DND-41 (cell line): Measurements from ENCODE around the gene UBA3.

ENCODE experiments used
- ATAC-seq: fragments of 200-7000 bp; cut with Tn5 transposase; 3 replicates; pipeline ENCODE4 v1.9.1; 2021; ENCODE audit warnings: low read depth; ENCODE audit not compliant: insufficient read depth
- DNase-seq: peaks from one replicate; pipeline ENCODE4 v3.0.0-alpha.2; 2020
- H2AFZ ChIP-seq: 2 replicates; pipeline ENCODE4 v1.6.0; 2012; ENCODE audit warnings: low read depth, low read length
- H3K27ac ChIP-seq: 2 replicates; pipeline ENCODE4 v1.5.1; 2012; ENCODE audit warnings: low read length, inconsistent platforms
- H3K27me3 ChIP-seq: fragments of 200-600 bp; sonication (generic); 2 replicates; pipeline ENCODE4 v1.6.0; 2012; ENCODE audit warnings: low read length, mild to moderate bottlenecking, inconsistent platforms; ENCODE audit not compliant: insufficient read depth, poor library complexity
- H3K36me3 ChIP-seq: 2 replicates; pipeline ENCODE4 v1.5.1; 2012; ENCODE audit warnings: low read length, inconsistent platforms; ENCODE audit not compliant: insufficient read depth
- H3K4me1 ChIP-seq: 2 replicates; pipeline ENCODE4 v1.5.1; 2012; ENCODE audit warnings: mild to moderate bottlenecking, low read length; ENCODE audit not compliant: insufficient read depth
- H3K4me2 ChIP-seq: 2 replicates; pipeline ENCODE4 v1.6.0; 2012; ENCODE audit warnings: mild to moderate bottlenecking, moderate library complexity, low read length, inconsistent platforms; ENCODE audit not compliant: insufficient read depth
- H3K4me3 ChIP-seq, 2 experiments: fragments of 200-600 bp in 1 of 2; shearing (Covaris generic) in 1 of 2; 2 replicates each; pipeline ENCODE4 v1.5.1; 2012 to 2016; ENCODE audit warnings: inconsistent platforms in 2 of 2, low read length in 2 of 2, mild to moderate bottlenecking in 2 of 2, low read depth in 1 of 2, moderate library complexity in 1 of 2
- H3K79me2 ChIP-seq: 2 replicates; pipeline ENCODE4 v1.6.0; 2012; ENCODE audit warnings: low read length, inconsistent platforms; ENCODE audit not compliant: insufficient read depth
- H3K9ac ChIP-seq: 2 replicates; pipeline ENCODE4 v1.6.0; 2012; ENCODE audit warnings: low read depth, mild to moderate bottlenecking, inconsistent platforms, low read length, moderate library complexity
- H3K9me3 ChIP-seq: 2 replicates; pipeline ENCODE4 v1.5.1; 2012; ENCODE audit warnings: low read length, moderate library complexity, mild to moderate bottlenecking, inconsistent platforms; ENCODE audit not compliant: insufficient read depth, severe bottlenecking
- H4K20me1 ChIP-seq: 2 replicates; pipeline ENCODE4 v1.6.0; 2012; ENCODE audit warnings: low read length; ENCODE audit not compliant: insufficient read depth
- CTCF ChIP-seq: IDR thresholded peaks from 2 replicates; pipeline ENCODE4 v1.5.1; 2012; ENCODE audit warnings: borderline replicate concordance, low read length, moderate library complexity, mild to moderate bottlenecking; ENCODE audit not compliant: poor library complexity, severe bottlenecking; ENCODE audit errors: extremely low read depth
- EZH2 ChIP-seq: IDR thresholded peaks from 3 replicates; pipeline ENCODE4 v1.6.1; 2012; ENCODE audit warnings: borderline replicate concordance, low read depth, mild to moderate bottlenecking, moderate library complexity, low read length, inconsistent platforms; ENCODE audit not compliant: severe bottlenecking

The UBA3 gene

GRCh38 chr3:69121513-69121912 is 41.3 kb upstream of the UBA3 start:
- Histone ChIP-seq H4K20me1 (no peaks in the 10 kb centered on the region), H3K36me3 (no peaks in the 10 kb centered on the region), H3K9me3 (no peaks in the 10 kb centered on the region), H3K27me3 (no peaks in the 10 kb centered on the region), H3K79me2 (no peaks in the 10 kb centered on the region), H3K4me2 (no peak overlapping the region), H3K27ac (no peak overlapping the region), H2AFZ (peak overlapping the region; percentile 63; the same call in 1 of the 2 replicates), H3K9ac (no peak overlapping the region), H3K4me1 (no peaks in the 10 kb centered on the region), H3K4me3 (no peak overlapping the region)
- no peak for TF ChIP-seq CTCF
- DNase-seq: no peak
- ATAC-seq: no peak

- H3K4me2 ChIP-seq: 0 out of 2 replicates have a peak overlapping the region, but pooled peaks have one; percentile 10
- no peak overlapping the region for H3K27ac ChIP-seq
- peak; percentile 83 for DNase-seq
- no peak overlapping the region for H3K9ac ChIP-seq
- no peaks in the 10 kb centered on the region for H3K27me3 ChIP-seq
- no peaks in the 10 kb centered on the region for H3K36me3 ChIP-seq
- H4K20me1 ChIP-seq: no peaks in the 10 kb centered on the region
- no peaks in the 10 kb centered on the region for H3K79me2 ChIP-seq
- ATAC-seq: peak; percentile 91
- H3K9me3 ChIP-seq: no peaks in the 10 kb centered on the region
- H3K4me3 ChIP-seq: no peak overlapping the region
- TF ChIP-seq CTCF: peak; percentile 98
- TF ChIP-seq EZH2: no peak
- H3K4me1 ChIP-seq: no peaks in the 10 kb centered on the region
- peak overlapping the region; percentile 63 for H2AFZ ChIP-seq
These were observed 40.8 kb upstream of the UBA3 start for GRCh38 chr3:69120879-69121464.

GRCh38 chr3:69119681-69120080 is 39.5 kb upstream of the UBA3 start:
- H3K27ac ChIP-seq: no peak overlapping the region
- TF ChIP-seq CTCF: no peak
- TF ChIP-seq EZH2: no peak
- H3K36me3 ChIP-seq: no peaks in the 10 kb centered on the region
- DNase-seq (no peak), ATAC-seq (no peak)
- H4K20me1 ChIP-seq: no peaks in the 10 kb centered on the region
- no peaks in the 10 kb centered on the region for H3K9me3 ChIP-seq
- H3K4me1 ChIP-seq: no peaks in the 10 kb centered on the region
- no peaks in the 10 kb centered on the region for H3K79me2 ChIP-seq
- H3K27me3 ChIP-seq: no peaks in the 10 kb centered on the region
- H3K9ac ChIP-seq: no peak overlapping the region
- no peak overlapping the region for H3K4me3 ChIP-seq
- no peak overlapping the region for H2AFZ ChIP-seq
- H3K4me2 ChIP-seq: no peak overlapping the region

- Histone ChIP-seq H3K4me2 (no peak overlapping the region), H3K4me1 (no peaks in the 10 kb centered on the region)
- no peak for ATAC-seq
These were observed 39.0 kb upstream of the UBA3 start for GRCh38 chr3:69119138-69119537.

More at GRCh38 chr3:69119138-69119537, 39.0 kb upstream of the UBA3 start:
- Histone ChIP-seq H3K9me3 (no peaks in the 10 kb centered on the region), H3K79me2 (no peaks in the 10 kb centered on the region), H3K27me3 (no peaks in the 10 kb centered on the region), H3K4me3 (no peak overlapping the region), H3K27ac (no peak overlapping the region), H3K36me3 (no peaks in the 10 kb centered on the region), H2AFZ (no peak overlapping the region), H3K9ac (no peak overlapping the region), H4K20me1 (no peaks in the 10 kb centered on the region)
- TF ChIP-seq EZH2: no peak
- TF ChIP-seq CTCF: no peak
- DNase-seq: no peak
